ENCODE measurements around the gene PRICKLE4.

- no peak for TF ChIP-seq ZBTB7A (CRISPR knock-in tag; IDR thresholded peaks at IDR 0.05)
- TF ChIP-seq CREB3 (CRISPR knock-in tag; IDR thresholded peaks at IDR 0.05), result no peak
- no peak for TF ChIP-seq ATF4 (CRISPR knock-in tag; IDR thresholded peaks at IDR 0.05)
- no peak for TF ChIP-seq ELF4 (CRISPR knock-in tag; IDR thresholded peaks at IDR 0.05; ENCODE audit: borderline replicate concordance)
- TF ChIP-seq MED13 (CRISPR knock-in tag; IDR thresholded peaks at IDR 0.05), result no peak
- no peak for TF ChIP-seq HDAC2 (CRISPR knock-in tag; IDR thresholded peaks at IDR 0.05)
- TF ChIP-seq ZZZ3 (CRISPR knock-in tag; IDR thresholded peaks at IDR 0.05; ENCODE audit: borderline replicate concordance), result no peak
- TF ChIP-seq MAZ (IDR thresholded peaks at IDR 0.05; ENCODE audit: borderline replicate concordance, low read depth, low read length), result no peak
- TF ChIP-seq MAZ (CRISPR knock-in tag; IDR thresholded peaks at IDR 0.05; ENCODE audit: low read depth), result no peak
Measured at GRCh38 chr6:41836660-41837052, 56.1 kb downstream of the PRICKLE4 start.

Data from HepG2 (cell line).